H1 (cell line): Measurements from ENCODE around the gene MELK. TPM values are rescaled to one million over a fixed set of nuclear protein-coding genes. Genes with fewer than 3 reads are reported as not detected.

Experiments used
- CTCF ChIP-seq, 3 experiments: IDR thresholded peaks; 1 replicate in 2 of 3; 2 replicates in 1 of 3; pipeline versions ENCODE4 v1.5.1 to v1.6.1; 2011; ENCODE audit warnings: low read length in 3 of 3, mild to moderate bottlenecking in 3 of 3, inconsistent platforms in 2 of 3, low read depth in 1 of 3, moderate library complexity in 1 of 3; ENCODE audit not compliant: insufficient read depth in 1 of 3; ENCODE audit errors: control extremely low read depth in 1 of 3
- HDAC6 ChIP-seq: IDR thresholded peaks from one replicate; pipeline ENCODE4 v1.7.1; 2012; ENCODE audit warnings: low read depth, mild to moderate bottlenecking, inconsistent platforms, low read length, moderate library complexity
- polyA plus RNA-seq, 7 experiments: library from polyadenylated mRNA; depleted of rRNA in 3 of 7; stranded (reverse) in 5 of 7; unstranded in 2 of 7; fragments of >200 nt in 5 of 7; fragments of 200-250 nt in 2 of 7; gene quantifications; 1 replicate in 5 of 7; 2 replicates in 1 of 7; 4 replicates in 1 of 7; pipeline versions ENCODE4 v1.2.1 to v1.2.3, GENCODE V29; 2011 to 2013; ENCODE audit warnings: missing spikeins in 2 of 7, mixed read lengths in 2 of 7
- total RNA-seq: library from RNA; stranded (reverse); fragmentation: NEBNext Ultra II Directional; extraction: Animal tissue kit (Norgen Biotek cat#: 25700); gene quantifications from 2 replicates; pipeline ENCODE4 v1.2.1, GENCODE V29; 2021

The MELK gene
- total and polyA plus RNA-seq, 2 of the 8 experiments (the other 6 are each of a cell fraction or from before 2014, with no cell fraction given) = 26.2 to 53.1 TPM

GRCh38 chr9:36551910-36552309, 20.8 kb upstream of the MELK start (continued):
- TF ChIP-seq CTCF (IDR thresholded peaks at IDR 0.05; ENCODE audit: control extremely low read depth in 1 of 3, insufficient read depth in 1 of 3, low read depth in 1 of 3, low read length in 3 of 3) (no peak), HDAC6 (no peak)
